Small intestine (tissue), 7 donors: ENCODE results near the gene SHC4. TPM values are rescaled to one million over a fixed set of nuclear protein-coding genes. Genes with fewer than 3 reads are reported as not detected.

Experiments used
- DNase-seq, 2 donors: peaks; one replicate each; pipeline versions ENCODE4 v3.0.0 to v3.0.0-alpha.2; 2013
- FAIRE-seq: peaks from 2 replicates; lab custom pipeline; 2012; peaks lifted over from hg19 to GRCh38; lab: Jason Lieb, UNC
- H3K27ac ChIP-seq, 3 donors: one replicate each; pipeline ENCODE4 v1.5.1; 2013; ENCODE audit warnings: low read length in 2 of 3, mild to moderate bottlenecking in 2 of 3, control low read depth in 1 of 3, inconsistent platforms in 1 of 3, low read depth in 1 of 3, moderate library complexity in 1 of 3
- H3K27me3 ChIP-seq, 3 donors: one replicate each; pipeline ENCODE4 v1.6.1; 2013; ENCODE audit warnings: low read length in 3 of 3, inconsistent platforms in 1 of 3; ENCODE audit not compliant: control insufficient read depth in 3 of 3, insufficient read depth in 3 of 3
- H3K36me3 ChIP-seq, 3 donors: one replicate each; pipeline ENCODE4 v1.6.1; 2013; ENCODE audit warnings: low read length in 3 of 3, inconsistent platforms in 1 of 3, low read depth in 1 of 3, mild to moderate bottlenecking in 1 of 3, moderate library complexity in 1 of 3; ENCODE audit not compliant: control insufficient read depth in 3 of 3, insufficient read depth in 2 of 3
- H3K4me1 ChIP-seq, 3 donors: one replicate each; pipeline ENCODE4 v1.6.1; 2013; ENCODE audit warnings: low read length in 2 of 3, inconsistent platforms in 1 of 3, low read depth in 1 of 3, mild to moderate bottlenecking in 1 of 3, moderate library complexity in 1 of 3; ENCODE audit not compliant: control insufficient read depth in 3 of 3, insufficient read depth in 2 of 3
- H3K4me3 ChIP-seq, 3 donors: one replicate each; pipeline ENCODE4 v1.5.1; 2013; ENCODE audit warnings: low read length in 3 of 3, control low read depth in 1 of 3, inconsistent platforms in 1 of 3, low read depth in 1 of 3, mild to moderate bottlenecking in 1 of 3, moderate library complexity in 1 of 3
- H3K9me3 ChIP-seq, 2 donors: one replicate each; pipeline ENCODE4 v1.6.1; 2013; ENCODE audit warnings: low read depth in 1 of 2, low read length in 1 of 2; ENCODE audit not compliant: control insufficient read depth in 2 of 2, insufficient read depth in 1 of 2
- WGBS, 3 donors: extraction: QIAGEN DNeasy Blood & Tissue Kit; methylation state at CpG; one replicate each; pipeline ENCODE4 v1.1.7; 2013; 5-methylcytosine and 5-hydroxymethylcytosine counted together
- polyA plus RNA-seq, 4 donors: library from polyadenylated mRNA; stranded (reverse) in 3 of 4; unstranded in 1 of 4; fragments of 200-250 nt in 3 of 4; fragments of 120-200 nt in 1 of 4; gene quantifications; one replicate each; pipeline versions ENCODE4 v1.2.1 to v1.2.3, GENCODE V29; 2013
- donor health status: healthy with polysubstance abuse.
- donor health status: control.
- donor health status: control.
- donor health status: Bipolar disorder and iron deficiency.
- donor health status: healthy.

Gene SHC4
- polyA plus RNA-seq, 4 donors, result 0.49 to 0.52 TPM; not detected in 2

- DNase-seq, result no peak
Measured at GRCh38 chr15:48868023-48868422, 95.7 kb downstream of the SHC4 start.

GRCh38 chr15:48866141-48866563 lies 97.6 kb downstream of the SHC4 start:
- Histone ChIP-seq H3K9me3 (no peaks in the 10 kb centered on the region), H3K4me3 (no peak overlapping the region), H3K27me3 (peaks cover 0 to 5% (median 0%) of the 10 kb centered on the region in 3 donors), H3K27ac (no peak overlapping the region), H3K36me3 (no peaks in the 10 kb centered on the region), H3K4me1 (peaks cover 0 to 6% (median 0%) of the 10 kb centered on the region in 3 donors)
- DNase-seq (no peak), FAIRE-seq (no peak)
- 52 to 63% (median 60%) methylated on average over 2 of the region's 2 CpGs for WGBS, 3 donors

More at GRCh38 chr15:48868023-48868422, 95.7 kb downstream of the SHC4 start:
- Histone ChIP-seq H3K9me3 (no peaks in the 10 kb centered on the region), H3K4me1 (peaks cover 0 to 6% (median 0%) of the 10 kb centered on the region in 3 donors), H3K27ac (no peak overlapping the region), H3K36me3 (no peaks in the 10 kb centered on the region), H3K27me3 (peaks cover 0 to 8% (median 0%) of the 10 kb centered on the region in 3 donors), H3K4me3 (no peak overlapping the region)
- FAIRE-seq, result no peak

GRCh38 chr15:48865370-48866079 lies 98.2 kb downstream of the SHC4 start:
- no peak for FAIRE-seq
- H3K27ac ChIP-seq, result peak overlapping the region in 1 of 3 donors; percentile 9
- whole genome bisulfite sequencing, 3 donors, result 45 to 55% (median 49%) methylated on average over 3 of the region's 3 CpGs

GRCh38 chr15:48862705-48863104 lies 101.0 kb downstream of the SHC4 start:
- whole genome bisulfite sequencing, 3 donors, result 88 to 95% (median 89%) methylated on average over 1 of the region's 1 CpG
- H3K27ac ChIP-seq, result no peak overlapping the region
- DNase-seq (no peak), FAIRE-seq (no peak)
- no peaks in the 10 kb centered on the region for H3K9me3 ChIP-seq
- no peak overlapping the region for H3K4me3 ChIP-seq
- H3K27me3 ChIP-seq, result no peaks in the 10 kb centered on the region
- peaks cover 0 to 6% (median 0%) of the 10 kb centered on the region in 3 donors for H3K4me1 ChIP-seq
- H3K36me3 ChIP-seq, result no peaks in the 10 kb centered on the region

More at GRCh38 chr15:48865370-48866079, 98.2 kb downstream of the SHC4 start:
- Histone ChIP-seq H3K9me3 (no peaks in the 10 kb centered on the region), H3K27me3 (peaks cover 0 to 5% (median 0%) of the 10 kb centered on the region in 3 donors), H3K4me3 (no peak overlapping the region), H3K4me1 (peaks cover 0 to 6% (median 0%) of the 10 kb centered on the region in 3 donors), H3K36me3 (no peaks in the 10 kb centered on the region)
- DNase-seq, result peak in 1 of 2 donors; percentile 46

- peaks cover 0 to 6% (median 0%) of the 10 kb centered on the region in 3 donors for H3K4me1 ChIP-seq
- no peak overlapping the region for H3K27ac ChIP-seq
- H3K27me3 ChIP-seq, result no peaks in the 10 kb centered on the region
- H3K36me3 ChIP-seq, result no peaks in the 10 kb centered on the region
- WGBS, 3 donors, result 0 to 4% (median 3%) methylated on average over 1 of the region's 1 CpG
- peak; percentile 56 to 62 for DNase-seq
- H3K4me3 ChIP-seq, result no peak overlapping the region
- H3K9me3 ChIP-seq, result no peaks in the 10 kb centered on the region
- peak; percentile 93 for FAIRE-seq
Measured at GRCh38 chr15:48861813-48862431, 101.8 kb downstream of the SHC4 start.

- Histone ChIP-seq H3K27me3 (no peaks in the 10 kb centered on the region), H3K36me3 (no peaks in the 10 kb centered on the region), H3K9me3 (no peaks in the 10 kb centered on the region), H3K27ac (no peak overlapping the region), H3K4me1 (peaks cover 0 to 10% (median 0%) of the 10 kb centered on the region in 3 donors), H3K4me3 (no peak overlapping the region)
- no peak for FAIRE-seq
- no peak for DNase-seq
- WGBS, 3 donors, result 89 to 96% (median 91%) methylated on average over 2 of the region's 2 CpGs
Measured at GRCh38 chr15:48859426-48859825, 104.3 kb downstream of the SHC4 start.

- no peak for FAIRE-seq
- H3K4me3 ChIP-seq, result no peak overlapping the region
- no peaks in the 10 kb centered on the region for H3K9me3 ChIP-seq
- WGBS, 3 donors, result 38 to 47% (median 38%) methylated on average over 2 of the region's 2 CpGs
- no peaks in the 10 kb centered on the region for H3K27me3 ChIP-seq
- H3K27ac ChIP-seq, result no peak overlapping the region
- H3K4me1 ChIP-seq, result peaks cover 0 to 10% (median 0%) of the 10 kb centered on the region in 3 donors
- no peak for DNase-seq
- H3K36me3 ChIP-seq, result no peaks in the 10 kb centered on the region
Measured at GRCh38 chr15:48858401-48858800, 105.3 kb downstream of the SHC4 start.

GRCh38 chr15:48856942-48857341 lies 106.8 kb downstream of the SHC4 start:
- no peak overlapping the region for H3K27ac ChIP-seq
- FAIRE-seq (no peak), DNase-seq (no peak)
- no peak overlapping the region for H3K4me3 ChIP-seq
- 60 to 79% (median 76%) methylated on average over 2 of the region's 2 CpGs for WGBS, 3 donors
- peaks cover 0 to 10% (median 0%) of the 10 kb centered on the region in 3 donors for H3K4me1 ChIP-seq
- no peaks in the 10 kb centered on the region for H3K9me3 ChIP-seq
- no peaks in the 10 kb centered on the region for H3K36me3 ChIP-seq
- H3K27me3 ChIP-seq, result no peaks in the 10 kb centered on the region
